ENCODE measurements around the gene HOXD12.

Gene HOXD12

DNA sequence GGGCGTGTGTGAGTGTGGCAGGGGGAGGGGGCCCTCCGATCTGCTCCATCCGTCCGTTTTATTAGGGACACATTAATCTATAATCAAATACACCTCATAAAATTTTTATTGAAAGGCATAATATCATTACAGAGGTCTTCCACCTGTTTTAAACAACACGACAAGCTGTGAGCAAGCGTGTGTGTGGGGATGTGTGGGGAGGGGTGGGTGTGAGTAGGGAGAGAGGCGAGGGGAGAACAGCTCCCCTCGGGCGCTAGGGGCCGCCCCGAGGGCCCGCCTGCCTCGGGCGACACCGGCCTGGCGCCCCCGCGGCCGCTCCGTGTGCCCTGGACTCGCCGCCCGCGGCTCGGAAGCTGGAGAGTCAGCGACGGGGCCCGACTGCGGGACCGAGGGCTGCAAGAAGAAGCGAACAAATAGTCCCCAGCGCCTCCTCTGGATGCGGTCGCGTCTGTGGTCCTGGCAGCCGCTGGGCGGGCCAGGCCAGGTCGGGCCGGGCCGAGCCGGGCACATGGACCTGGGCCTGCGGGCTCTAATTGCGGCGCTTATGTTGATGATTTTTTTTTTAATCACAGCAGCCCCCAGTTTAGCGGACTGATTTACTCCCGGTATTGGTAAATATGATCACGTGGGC, 22.6 kb downstream of the HOXD12 start:
- H3K27ac ChIP-seq: peak overlapping the region; percentile 14 to 54
- DNase-seq: no peak

DNA sequence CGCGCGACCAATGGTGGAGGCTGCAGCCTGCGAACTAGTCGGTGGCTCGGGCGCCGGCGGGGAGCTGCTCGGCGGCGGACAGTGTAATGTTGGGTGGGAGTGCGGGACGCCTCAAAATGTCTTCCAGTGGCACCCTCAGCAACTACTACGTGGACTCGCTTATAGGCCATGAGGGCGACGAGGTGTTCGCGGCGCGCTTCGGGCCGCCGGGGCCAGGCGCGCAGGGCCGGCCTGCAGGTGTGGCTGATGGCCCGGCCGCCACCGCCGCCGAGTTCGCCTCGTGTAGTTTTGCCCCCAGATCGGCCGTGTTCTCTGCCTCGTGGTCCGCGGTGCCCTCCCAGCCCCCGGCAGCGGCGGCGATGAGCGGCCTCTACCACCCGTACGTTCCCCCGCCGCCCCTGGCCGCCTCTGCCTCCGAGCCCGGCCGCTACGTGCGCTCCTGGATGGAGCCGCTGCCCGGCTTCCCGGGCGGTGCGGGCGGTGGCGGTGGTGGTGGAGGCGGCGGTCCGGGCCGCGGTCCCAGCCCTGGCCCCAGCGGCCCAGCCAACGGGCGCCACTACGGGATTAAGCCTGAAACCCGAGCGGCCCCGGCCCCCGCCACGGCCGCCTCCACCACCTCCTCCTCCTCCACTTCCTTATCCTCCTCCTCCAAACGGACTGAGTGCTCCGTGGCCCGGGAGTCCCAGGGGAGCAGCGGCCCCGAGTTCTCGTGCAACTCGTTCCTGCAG, 23.3 kb downstream of the HOXD12 start, which contains the start of gene HOXD9:
Gene HOXD9 (plus strand): TSS at position 37 of the 728 bp plus-strand sequence. CDS start 50 bp downstream, at position 87.
- no peaks in the 10 kb centered on the region for H3K36me3 ChIP-seq
- intact Hi-C loops (cut with DNase I; ENCODE audit: low total_unique reads): no loop called here
- H3K9me3 ChIP-seq: no peaks in the 10 kb centered on the region
- TF ChIP-seq, protein P1, sequence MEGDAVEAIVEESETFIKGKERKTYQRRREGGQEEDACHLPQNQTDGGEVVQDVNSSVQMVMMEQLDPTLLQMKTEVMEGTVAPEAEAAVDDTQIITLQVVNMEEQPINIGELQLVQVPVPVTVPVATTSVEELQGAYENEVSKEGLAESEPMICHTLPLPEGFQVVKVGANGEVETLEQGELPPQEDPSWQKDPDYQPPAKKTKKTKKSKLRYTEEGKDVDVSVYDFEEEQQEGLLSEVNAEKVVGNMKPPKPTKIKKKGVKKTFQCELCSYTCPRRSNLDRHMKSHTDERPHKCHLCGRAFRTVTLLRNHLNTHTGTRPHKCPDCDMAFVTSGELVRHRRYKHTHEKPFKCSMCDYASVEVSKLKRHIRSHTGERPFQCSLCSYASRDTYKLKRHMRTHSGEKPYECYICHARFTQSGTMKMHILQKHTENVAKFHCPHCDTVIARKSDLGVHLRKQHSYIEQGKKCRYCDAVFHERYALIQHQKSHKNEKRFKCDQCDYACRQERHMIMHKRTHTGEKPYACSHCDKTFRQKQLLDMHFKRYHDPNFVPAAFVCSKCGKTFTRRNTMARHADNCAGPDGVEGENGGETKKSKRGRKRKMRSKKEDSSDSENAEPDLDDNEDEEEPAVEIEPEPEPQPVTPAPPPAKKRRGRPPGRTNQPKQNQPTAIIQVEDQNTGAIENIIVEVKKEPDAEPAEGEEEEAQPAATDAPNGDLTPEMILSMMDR (IDR thresholded peaks at IDR 0.05): no peak
- peak in 1 of 2 donors; percentile 76 for DNase-seq
- H3K4me1 ChIP-seq: peaks cover 0 to 24% (median 19%) of the 10 kb centered on the region in 4 donors
- H3K4me3 ChIP-seq: peak within 1 kb of the TSS; percentile 51 to 57
- peak within 1 kb of the TSS; percentile 41 to 54 for H3K27ac ChIP-seq
- peaks cover 8 to 85% of the 10 kb centered on the region in 2 donors for H3K27me3 ChIP-seq

More for the DNA sequence above, 22.6 kb downstream of the HOXD12 start:
- Histone ChIP-seq H3K9me3 (no peaks in the 10 kb centered on the region), H3K27me3 (peaks cover 12 to 89% of the 10 kb centered on the region in 2 donors), H3K36me3 (no peaks in the 10 kb centered on the region), H3K4me1 (peaks cover 0 to 22% (median 18%) of the 10 kb centered on the region in 4 donors), H3K4me3 (peak overlapping the region; percentile 51 to 57)
- intact Hi-C loops (cut with DNase I; ENCODE audit: low total_unique reads): no loop called here
- TF ChIP-seq, protein P1 (IDR thresholded peaks at IDR 0.05): no peak

DNA sequence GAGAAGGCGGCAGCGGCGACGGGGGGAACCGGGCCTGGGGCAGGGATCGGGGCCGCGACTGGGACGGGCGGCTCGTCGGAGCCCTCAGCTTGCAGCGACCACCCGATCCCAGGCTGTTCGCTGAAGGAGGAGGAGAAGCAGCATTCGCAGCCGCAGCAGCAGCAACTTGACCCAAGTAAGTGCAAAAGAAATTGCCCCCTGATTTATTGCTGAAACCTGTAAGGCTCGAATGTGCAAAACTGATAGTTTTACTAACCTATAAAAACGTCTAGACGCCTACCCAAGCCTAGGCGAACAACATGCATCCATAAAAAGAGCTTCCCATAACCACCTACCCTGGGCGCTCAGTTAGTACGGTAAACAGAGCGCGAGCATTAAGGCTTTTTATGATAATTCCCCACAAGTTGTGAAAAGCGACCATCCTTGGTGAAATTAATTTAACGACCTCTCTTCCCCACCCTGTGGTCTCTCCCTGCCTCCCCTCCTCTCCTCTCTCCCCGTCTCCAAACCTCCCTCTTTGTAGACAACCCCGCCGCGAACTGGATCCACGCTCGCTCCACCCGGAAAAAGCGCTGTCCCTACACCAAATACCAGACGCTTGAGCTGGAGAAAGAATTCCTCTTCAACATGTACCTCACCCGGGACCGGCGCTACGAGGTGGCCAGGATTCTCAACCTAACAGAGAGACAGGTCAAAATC, 24.0 kb downstream of the HOXD12 start:
- TF ChIP-seq, protein P1 (IDR thresholded peaks at IDR 0.05): no peak
- H3K9me3 ChIP-seq: no peaks in the 10 kb centered on the region
- peaks cover 8 to 85% of the 10 kb centered on the region in 2 donors for H3K27me3 ChIP-seq
- H3K36me3 ChIP-seq: no peaks in the 10 kb centered on the region
- peak overlapping the region; percentile 51 to 57 for H3K4me3 ChIP-seq
- peak overlapping the region in 1 of 2 donors; percentile 54 for H3K27ac ChIP-seq
- intact Hi-C loops (cut with DNase I; ENCODE audit: low total_unique reads): no loop called here
- DNase-seq: no peak
- peaks cover 0 to 29% (median 20%) of the 10 kb centered on the region in 4 donors for H3K4me1 ChIP-seq

DNA sequence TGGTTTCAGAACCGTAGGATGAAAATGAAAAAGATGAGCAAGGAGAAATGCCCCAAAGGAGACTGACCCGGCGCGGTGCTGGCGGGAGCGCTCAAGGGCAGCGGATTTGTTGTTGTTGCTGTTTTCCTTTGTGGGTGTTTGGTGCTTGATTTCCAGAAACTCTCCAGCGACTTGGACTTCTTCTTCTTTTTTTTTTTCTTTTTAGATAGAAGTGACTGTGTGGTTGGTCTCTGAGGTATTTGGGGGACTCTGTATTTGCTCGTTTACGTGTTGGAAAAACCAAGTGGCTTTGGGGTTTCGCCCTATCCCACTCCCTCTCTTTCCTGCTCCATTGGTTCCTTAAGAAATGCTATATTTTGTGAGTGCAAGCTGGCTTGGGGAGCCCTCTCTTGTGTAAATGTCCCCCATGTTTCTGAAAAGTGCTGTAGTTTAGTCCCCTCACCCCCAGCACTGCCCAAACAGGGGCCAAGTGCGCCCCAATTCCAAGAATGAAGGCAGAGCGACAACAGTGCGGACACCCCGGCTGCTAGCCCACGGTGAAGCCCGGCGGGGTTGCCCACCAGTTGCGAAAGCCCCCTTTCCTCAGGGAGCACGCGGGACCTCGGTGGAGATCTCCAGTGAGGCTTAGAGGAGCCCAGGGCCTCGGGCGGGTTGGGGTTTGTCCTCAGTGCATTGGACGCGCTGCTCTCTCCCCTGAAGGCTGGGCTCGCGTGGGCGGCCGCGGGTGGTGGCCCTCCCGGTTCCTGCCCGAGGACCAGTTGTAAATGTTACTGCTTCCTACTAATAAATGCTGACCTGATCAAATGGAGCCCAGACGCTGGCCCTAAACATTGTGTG, 24.7 kb downstream of the HOXD12 start:
- Histone ChIP-seq H3K36me3 (no peaks in the 10 kb centered on the region), H3K4me1 (peaks cover 0 to 36% (median 28%) of the 10 kb centered on the region in 4 donors), H3K4me3 (peak overlapping the region; percentile 51 to 57), H3K27me3 (peaks cover 8 to 85% of the 10 kb centered on the region in 2 donors), H3K9me3 (no peaks in the 10 kb centered on the region), H3K27ac (no peak overlapping the region)
- intact Hi-C loops (cut with DNase I; ENCODE audit: low total_unique reads): no loop called here
- TF ChIP-seq, protein P1 (IDR thresholded peaks at IDR 0.05): no peak
- no peak for DNase-seq

All from tibial artery (tissue), 4 donors.